ENCODE results near the gene PPOX.

The PPOX gene

GRCh38 chr1:161122967-161123366 lies 43.3 kb upstream of the PPOX start:
- TF ChIP-seq CTCF (IDR thresholded peaks at IDR 0.05; ENCODE audit: low read depth, low read length): no peak
- H3K4me3 ChIP-seq (replicated peaks in 1 of 2; ENCODE audit: low read depth in 2 of 2, low read length in 2 of 2): no peak overlapping the region
- DNase-seq (ENCODE audit: low read depth in 2 of 2): no peak

GRCh38 chr1:161127649-161128048 lies 38.6 kb upstream of the PPOX start:
- no peak for TF ChIP-seq CTCF (IDR thresholded peaks at IDR 0.05; ENCODE audit: low read depth, low read length)
- no peak overlapping the region for H3K4me3 ChIP-seq (replicated peaks in 1 of 2; ENCODE audit: low read depth in 2 of 2, low read length in 2 of 2)
- DNase-seq (ENCODE audit: low read depth in 2 of 2): no peak

- DNase-seq (ENCODE audit: low read depth in 2 of 2): no peak
- TF ChIP-seq CTCF (IDR thresholded peaks at IDR 0.05; ENCODE audit: low read depth, low read length): no peak
- H3K4me3 ChIP-seq (replicated peaks in 1 of 2; ENCODE audit: low read depth in 2 of 2, low read length in 2 of 2): no peak overlapping the region
Observed at GRCh38 chr1:161128591-161129420, 37.4 kb upstream of the PPOX start.

- no peak for TF ChIP-seq CTCF (IDR thresholded peaks at IDR 0.05; ENCODE audit: low read depth, low read length)
- DNase-seq (ENCODE audit: low read depth in 2 of 2): no peak
- H3K4me3 ChIP-seq (replicated peaks in 1 of 2; ENCODE audit: low read depth in 2 of 2, low read length in 2 of 2): no peak overlapping the region
Observed at GRCh38 chr1:161130266-161130665, 36.0 kb upstream of the PPOX start.

- H3K4me3 ChIP-seq (replicated peaks in 1 of 2; ENCODE audit: low read depth in 2 of 2, low read length in 2 of 2): peak overlapping the region; percentile 93 to 97
- no peak for TF ChIP-seq CTCF (IDR thresholded peaks at IDR 0.05; ENCODE audit: low read depth, low read length)
- peak; percentile 27 to 49 for DNase-seq (ENCODE audit: low read depth in 2 of 2)
Observed at GRCh38 chr1:161131523-161132409, 34.5 kb upstream of the PPOX start.

GRCh38 chr1:161132410-161133219 lies 33.6 kb upstream of the PPOX start, which contains the start of gene DEDD:
TSS of gene DEDD (minus strand) at chr1:161132667. CDS start at chr1:161124462, 8,205 bp downstream.
- DNase-seq (ENCODE audit: low read depth in 2 of 2): peak; percentile 96 to 98
- TF ChIP-seq CTCF (IDR thresholded peaks at IDR 0.05; ENCODE audit: low read depth, low read length): no peak
- H3K4me3 ChIP-seq (replicated peaks in 1 of 2; ENCODE audit: low read depth in 2 of 2, low read length in 2 of 2): peak within 1 kb of the TSS; percentile 93 to 97

All from cardiac fibroblast (primary cell).